ENCODE measurements around the gene SLC5A6.

DNA sequence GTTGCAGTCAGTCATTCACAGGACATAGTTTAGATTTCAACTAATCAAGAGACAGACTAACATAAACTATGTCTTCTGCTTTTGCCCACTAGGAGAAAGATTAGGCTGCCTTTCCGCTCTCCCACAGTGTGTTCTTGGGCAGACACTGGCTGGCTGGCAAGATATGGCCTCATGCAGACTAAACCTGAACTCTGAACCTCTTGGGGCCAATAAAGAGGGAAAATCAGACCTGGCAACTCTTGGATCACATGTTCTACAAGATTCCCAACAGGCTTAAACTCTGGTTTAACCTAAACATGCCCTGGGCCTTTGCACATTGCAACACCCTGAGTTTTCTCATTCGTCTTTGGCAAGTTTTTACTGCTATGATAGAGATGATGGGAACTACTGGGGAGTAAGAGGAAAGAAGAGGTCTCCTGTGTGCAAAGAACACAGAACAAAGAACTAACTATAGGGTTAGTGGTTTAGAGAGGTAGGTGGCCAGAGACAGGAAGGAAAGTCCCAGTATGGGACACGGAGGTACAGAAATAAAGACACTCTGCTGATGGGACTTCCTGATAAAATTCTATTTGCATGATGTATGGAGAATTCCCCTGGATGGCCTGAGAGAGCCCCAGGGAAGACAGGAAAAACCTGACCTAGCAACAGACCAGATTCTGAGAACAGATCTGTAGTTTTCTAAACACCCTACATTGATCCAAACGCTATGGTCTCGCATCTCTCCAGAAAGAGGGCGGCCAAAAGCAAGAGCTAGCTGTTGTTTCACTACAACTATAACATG, 2.3 kb downstream of the SLC5A6 start:
- TF ChIP-seq EP300 (IDR thresholded peaks at IDR 0.05): no peak
- TF ChIP-seq, protein P1, sequence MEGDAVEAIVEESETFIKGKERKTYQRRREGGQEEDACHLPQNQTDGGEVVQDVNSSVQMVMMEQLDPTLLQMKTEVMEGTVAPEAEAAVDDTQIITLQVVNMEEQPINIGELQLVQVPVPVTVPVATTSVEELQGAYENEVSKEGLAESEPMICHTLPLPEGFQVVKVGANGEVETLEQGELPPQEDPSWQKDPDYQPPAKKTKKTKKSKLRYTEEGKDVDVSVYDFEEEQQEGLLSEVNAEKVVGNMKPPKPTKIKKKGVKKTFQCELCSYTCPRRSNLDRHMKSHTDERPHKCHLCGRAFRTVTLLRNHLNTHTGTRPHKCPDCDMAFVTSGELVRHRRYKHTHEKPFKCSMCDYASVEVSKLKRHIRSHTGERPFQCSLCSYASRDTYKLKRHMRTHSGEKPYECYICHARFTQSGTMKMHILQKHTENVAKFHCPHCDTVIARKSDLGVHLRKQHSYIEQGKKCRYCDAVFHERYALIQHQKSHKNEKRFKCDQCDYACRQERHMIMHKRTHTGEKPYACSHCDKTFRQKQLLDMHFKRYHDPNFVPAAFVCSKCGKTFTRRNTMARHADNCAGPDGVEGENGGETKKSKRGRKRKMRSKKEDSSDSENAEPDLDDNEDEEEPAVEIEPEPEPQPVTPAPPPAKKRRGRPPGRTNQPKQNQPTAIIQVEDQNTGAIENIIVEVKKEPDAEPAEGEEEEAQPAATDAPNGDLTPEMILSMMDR (IDR thresholded peaks at IDR 0.05): no peak
- no peak for TF ChIP-seq POLR2A (IDR thresholded peaks at IDR 0.05)

Data from stomach (tissue), 4 donors.